Mesendoderm (in vitro differentiated cells): ENCODE measurements around the gene BROX.

Experiments
- DNase-seq: peaks from one replicate; pipeline ENCODE4 v3.0.0; 2013
- H2AK5ac ChIP-seq: 2 replicates; pipeline ENCODE4 v1.6.1; 2013; ENCODE audit warnings: low read length, inconsistent platforms
- H2BK120ac ChIP-seq: 2 replicates; pipeline ENCODE4 v1.6.1; 2013; ENCODE audit warnings: low read depth, mild to moderate bottlenecking, low read length, moderate library complexity, mixed read lengths
- H2BK15ac ChIP-seq: replicated peaks from 2 replicates; pipeline ENCODE4 v1.6.1; 2013; ENCODE audit warnings: low read depth, mild to moderate bottlenecking, moderate library complexity
- H2BK5ac ChIP-seq: 2 replicates; pipeline ENCODE4 v1.6.1; 2013; ENCODE audit warnings: low read length, inconsistent platforms
- H3K18ac ChIP-seq: 2 replicates; pipeline ENCODE4 v1.6.1; 2013; ENCODE audit warnings: mild to moderate bottlenecking, low read length, mixed read lengths
- H3K23ac ChIP-seq: one replicate; pipeline ENCODE4 v1.6.1; 2013; ENCODE audit warnings: low read length
- H3K27ac ChIP-seq: 2 replicates; pipeline ENCODE4 v1.5.1; 2013; ENCODE audit warnings: low read depth, mild to moderate bottlenecking, inconsistent platforms, low read length, moderate library complexity
- H3K27me3 ChIP-seq: 2 replicates; pipeline ENCODE4 v1.6.1; 2013; ENCODE audit warnings: low read length, control low read depth, mild to moderate bottlenecking, inconsistent platforms; ENCODE audit not compliant: insufficient read depth, poor library complexity
- H3K36me3 ChIP-seq: 2 replicates; pipeline ENCODE4 v1.6.1; 2013; ENCODE audit warnings: low read length, inconsistent platforms; ENCODE audit not compliant: control insufficient read depth, insufficient read depth
- H3K4ac ChIP-seq: one replicate; pipeline ENCODE4 v1.6.1; 2013; ENCODE audit warnings: low read depth, mild to moderate bottlenecking, low read length, moderate library complexity
- H3K4me1 ChIP-seq: 2 replicates; pipeline ENCODE4 v1.6.1; 2013; ENCODE audit warnings: low read depth, low read length, inconsistent platforms; ENCODE audit not compliant: control insufficient read depth
- H3K4me2 ChIP-seq: 2 replicates; pipeline ENCODE4 v1.6.1; 2013; ENCODE audit warnings: low read length
- H3K4me3 ChIP-seq: 2 replicates; pipeline ENCODE4 v1.5.1; 2013; ENCODE audit warnings: mild to moderate bottlenecking, low read length
- H3K56ac ChIP-seq: one replicate; pipeline ENCODE4 v1.6.1; 2013; ENCODE audit warnings: low read length
- H3K79me1 ChIP-seq: 2 replicates; pipeline ENCODE4 v1.6.1; 2013; ENCODE audit warnings: low read length, inconsistent platforms
- H3K79me2 ChIP-seq: 2 replicates; pipeline ENCODE4 v1.6.1; 2013; ENCODE audit warnings: mild to moderate bottlenecking, low read length; ENCODE audit not compliant: control insufficient read depth, insufficient read depth
- H3K9ac ChIP-seq: 2 replicates; pipeline ENCODE4 v1.6.1; 2013; ENCODE audit warnings: low read length, inconsistent platforms
- H4K5ac ChIP-seq: one replicate; pipeline ENCODE4 v1.6.1; 2013; ENCODE audit warnings: low read length
- H4K8ac ChIP-seq: one replicate; pipeline ENCODE4 v1.6.1; 2013; ENCODE audit warnings: low read depth, mild to moderate bottlenecking, control low read depth, low read length, moderate library complexity
- WGBS: extraction: QIAGEN DNeasy Blood & Tissue Kit; methylation state at CpG from one replicate; pipeline ENCODE4 v1.1.7; 2013; ENCODE audit warnings: low lambda C conversion rate, missing lambda C conversion rate; ENCODE audit not compliant: insufficient coverage; ENCODE audit errors: extremely low coverage; 5-methylcytosine and 5-hydroxymethylcytosine counted together

Gene BROX

GRCh38 chr1:222767152-222767571 is 54.8 kb downstream of the BROX start:
- Histone ChIP-seq H3K56ac (no peak overlapping the region), H3K23ac (no peak overlapping the region), H4K8ac (no peak overlapping the region), H3K27ac (no peak overlapping the region), H3K36me3 (no peaks in the 10 kb centered on the region), H3K79me1 (no peaks in the 10 kb centered on the region), H2BK120ac (no peak overlapping the region), H3K4me3 (no peak overlapping the region), H3K18ac (no peak overlapping the region), H3K4ac (no peak overlapping the region), H3K27me3 (no peaks in the 10 kb centered on the region), H2BK5ac (no peak overlapping the region), H3K9ac (no peak overlapping the region), H2BK15ac (no peak overlapping the region), H4K5ac (no peak overlapping the region), H3K79me2 (no peaks in the 10 kb centered on the region), H2AK5ac (no peak overlapping the region), H3K4me2 (no peak overlapping the region), H3K4me1 (no peaks in the 10 kb centered on the region)
- no CpG with 5 or more reads among the region's 5 CpGs for WGBS
- DNase-seq: no peak

- H3K56ac ChIP-seq: no peak overlapping the region
- H3K79me1 ChIP-seq: no peaks in the 10 kb centered on the region
- H3K4me2 ChIP-seq: no peak overlapping the region
- H3K4ac ChIP-seq: no peak overlapping the region
- no peak overlapping the region for H3K27ac ChIP-seq
- no peak overlapping the region for H2BK5ac ChIP-seq
- no peaks in the 10 kb centered on the region for H3K79me2 ChIP-seq
- H2AK5ac ChIP-seq: no peak overlapping the region
- H3K4me3 ChIP-seq: no peak overlapping the region
- no peaks in the 10 kb centered on the region for H3K27me3 ChIP-seq
- no peak overlapping the region for H3K18ac ChIP-seq
- no peak overlapping the region for H3K23ac ChIP-seq
- no peak overlapping the region for H2BK15ac ChIP-seq
- H3K4me1 ChIP-seq: no peaks in the 10 kb centered on the region
- no peak overlapping the region for H2BK120ac ChIP-seq
- H4K8ac ChIP-seq: no peak overlapping the region
- H3K9ac ChIP-seq: no peak overlapping the region
- H4K5ac ChIP-seq: no peak overlapping the region
- no peaks in the 10 kb centered on the region for H3K36me3 ChIP-seq
- no peak for DNase-seq
These were observed 56.2 kb downstream of the BROX start for GRCh38 chr1:222768592-222768991.

DNA sequence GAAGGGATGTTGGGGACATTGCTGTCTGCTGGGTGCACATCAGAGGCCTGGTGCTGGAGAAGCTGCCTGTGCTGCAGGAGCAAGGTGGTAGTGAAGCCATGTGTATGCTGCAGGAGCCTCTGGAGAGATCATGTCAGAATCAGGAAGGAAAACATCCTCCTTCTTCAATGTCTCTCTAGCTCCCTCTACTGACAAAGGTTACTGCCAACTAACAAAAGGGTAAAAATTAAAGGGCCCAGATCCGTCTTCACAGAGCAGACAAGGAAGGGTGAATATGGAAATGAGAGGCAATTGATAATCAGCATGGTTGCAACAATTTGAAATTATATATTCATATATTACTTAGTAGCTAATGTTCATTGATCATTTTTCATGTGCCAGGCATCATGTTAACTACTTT is 56.8 kb downstream of the BROX start:
- H2BK5ac ChIP-seq: no peak overlapping the region
- H3K4me3 ChIP-seq: peak overlapping the region; percentile 3
- H3K9ac ChIP-seq: no peak overlapping the region
- H3K23ac ChIP-seq: no peak overlapping the region
- no peak overlapping the region for H2BK120ac ChIP-seq
- H4K8ac ChIP-seq: no peak overlapping the region
- H3K79me2 ChIP-seq: no peaks in the 10 kb centered on the region
- H3K4me1 ChIP-seq: no peaks in the 10 kb centered on the region
- no peak overlapping the region for H3K4me2 ChIP-seq
- H3K27me3 ChIP-seq: no peaks in the 10 kb centered on the region
- no peak overlapping the region for H3K27ac ChIP-seq
- no peak overlapping the region for H2BK15ac ChIP-seq
- WGBS: no CpG with 5 or more reads among the region's 1 CpG
- no peaks in the 10 kb centered on the region for H3K79me1 ChIP-seq
- H3K4ac ChIP-seq: no peak overlapping the region
- no peak overlapping the region for H4K5ac ChIP-seq
- peak; percentile 24 for DNase-seq
- no peaks in the 10 kb centered on the region for H3K36me3 ChIP-seq
- H3K56ac ChIP-seq: no peak overlapping the region
- no peak overlapping the region for H2AK5ac ChIP-seq
- H3K18ac ChIP-seq: no peak overlapping the region

GRCh38 chr1:222769971-222770620 is 57.7 kb downstream of the BROX start:
- no peak overlapping the region for H2AK5ac ChIP-seq
- H3K79me2 ChIP-seq: no peaks in the 10 kb centered on the region
- no peak overlapping the region for H4K5ac ChIP-seq
- no peak overlapping the region for H4K8ac ChIP-seq
- no peak overlapping the region for H3K23ac ChIP-seq
- H3K9ac ChIP-seq: no peak overlapping the region
- no peaks in the 10 kb centered on the region for H3K36me3 ChIP-seq
- no peak overlapping the region for H3K4me2 ChIP-seq
- H3K27me3 ChIP-seq: no peaks in the 10 kb centered on the region
- no peaks in the 10 kb centered on the region for H3K4me1 ChIP-seq
- H3K27ac ChIP-seq: no peak overlapping the region
- H2BK120ac ChIP-seq: no peak overlapping the region
- H3K4me3 ChIP-seq: no peak overlapping the region
- no peak overlapping the region for H3K56ac ChIP-seq
- H3K79me1 ChIP-seq: no peaks in the 10 kb centered on the region
- no CpG with 5 or more reads among the region's 2 CpGs for WGBS
- DNase-seq: no peak
- H2BK5ac ChIP-seq: no peak overlapping the region
- no peak overlapping the region for H2BK15ac ChIP-seq
- no peak overlapping the region for H3K4ac ChIP-seq
- H3K18ac ChIP-seq: no peak overlapping the region

DNA sequence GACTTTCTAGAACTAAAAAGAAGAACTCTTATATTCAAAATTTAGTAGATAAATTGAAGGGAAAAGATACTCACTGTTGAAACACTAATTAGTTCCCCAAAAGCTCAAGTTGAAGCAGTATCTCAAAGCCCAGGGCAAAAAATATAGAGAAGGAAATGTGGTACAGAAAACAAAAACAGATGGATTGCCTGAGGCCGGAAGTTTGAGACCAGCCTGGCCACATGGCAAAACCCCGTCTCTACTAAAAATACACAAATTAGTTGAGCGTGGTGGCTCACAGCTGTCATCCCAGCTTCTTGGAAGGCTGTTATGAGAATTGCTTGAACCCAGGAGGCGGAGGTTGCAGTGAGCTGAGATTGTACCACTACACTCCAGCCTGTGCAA is 60.6 kb downstream of the BROX start:
- Histone ChIP-seq H3K18ac (no peak overlapping the region), H3K36me3 (no peaks in the 10 kb centered on the region), H3K4me1 (no peaks in the 10 kb centered on the region), H3K4me3 (no peak overlapping the region), H3K27me3 (no peaks in the 10 kb centered on the region), H4K8ac (no peak overlapping the region), H2AK5ac (no peak overlapping the region), H3K79me1 (no peaks in the 10 kb centered on the region), H3K56ac (no peak overlapping the region), H3K79me2 (no peaks in the 10 kb centered on the region), H3K4ac (no peak overlapping the region), H3K9ac (no peak overlapping the region), H2BK15ac (no peak overlapping the region), H2BK120ac (no peak overlapping the region), H3K23ac (no peak overlapping the region), H2BK5ac (no peak overlapping the region), H4K5ac (no peak overlapping the region), H3K27ac (no peak overlapping the region), H3K4me2 (no peak overlapping the region)
- no peak for DNase-seq
- WGBS: no CpG with 5 or more reads among the region's 4 CpGs

GRCh38 chr1:222777463-222777862 is 65.1 kb downstream of the BROX start:
- Histone ChIP-seq H3K9ac (no peak overlapping the region), H2AK5ac (no peak overlapping the region), H4K8ac (no peak overlapping the region), H3K4me1 (no peaks in the 10 kb centered on the region), H2BK15ac (no peak overlapping the region), H3K27ac (no peak overlapping the region), H3K79me1 (no peaks in the 10 kb centered on the region), H3K4me3 (no peak overlapping the region), H3K4me2 (no peak overlapping the region), H3K36me3 (no peaks in the 10 kb centered on the region), H3K4ac (no peak overlapping the region), H2BK120ac (no peak overlapping the region), H3K79me2 (no peaks in the 10 kb centered on the region), H2BK5ac (no peak overlapping the region), H4K5ac (no peak overlapping the region), H3K56ac (no peak overlapping the region), H3K18ac (no peak overlapping the region), H3K23ac (no peak overlapping the region), H3K27me3 (no peaks in the 10 kb centered on the region)
- no peak for DNase-seq
- no CpG with 5 or more reads among the region's 1 CpG for WGBS
